Naive B cell (primary cell): ENCODE measurements around the gene CDC34. TPM values are rescaled to one million over a fixed set of nuclear protein-coding genes. Genes with fewer than 3 reads are reported as not detected.

Experiments
- ATAC-seq, 2 donors: fragments of 150-1000 bp; cut with Tn5 transposase; 2 replicates each; pipeline ENCODE4 v1.10.0; 2021; ENCODE audit warnings: low read depth in 2 of 2, mild to moderate bottlenecking in 2 of 2, moderate library complexity in 2 of 2
- DNase-seq: peaks from one replicate; pipeline ENCODE4 v3.0.0; 2022
- H3K27ac Mint-ChIP-seq, 6 donors: one replicate each; pipeline ENCODE4 v1.8.0; 2020 to 2022; ENCODE audit warnings: mild to moderate bottlenecking in 6 of 6, mixed read lengths in 6 of 6, moderate library complexity in 5 of 6, inconsistent platforms in 2 of 6
- H3K27me3 Mint-ChIP-seq, 3 donors: one replicate each; pipeline ENCODE4 v1.8.0; 2021 to 2022; ENCODE audit warnings: mixed read lengths in 3 of 3, mild to moderate bottlenecking in 1 of 3
- H3K36me3 Mint-ChIP-seq, 2 donors: one replicate each; pipeline ENCODE4 v1.8.0; 2020 to 2022; ENCODE audit warnings: mixed read lengths in 2 of 2, inconsistent platforms in 1 of 2, mild to moderate bottlenecking in 1 of 2
- H3K4me1 Mint-ChIP-seq, 3 donors: one replicate each; pipeline ENCODE4 v1.8.0; 2020 to 2022; ENCODE audit warnings: mixed read lengths in 3 of 3, inconsistent platforms in 1 of 3, mild to moderate bottlenecking in 1 of 3, moderate library complexity in 1 of 3
- H3K4me3 Mint-ChIP-seq, 8 donors: one replicate each; pipeline ENCODE4 v1.8.0; 2020 to 2022; ENCODE audit warnings: mild to moderate bottlenecking in 8 of 8, mixed read lengths in 8 of 8, moderate library complexity in 8 of 8, inconsistent platforms in 2 of 8
- H3K9me3 Mint-ChIP-seq, 7 donors: one replicate each; pipeline ENCODE4 v1.8.0; 2020 to 2022; ENCODE audit warnings: mixed read lengths in 7 of 7, mild to moderate bottlenecking in 5 of 7, inconsistent platforms in 2 of 7, moderate library complexity in 1 of 7
- polyA plus RNA-seq, 6 donors: library from polyadenylated mRNA; unstranded; fragments of 300-500 nt; fragmentation: Illumina TruSeq; gene quantifications; one replicate each; pipeline ENCODE4 v1.2.3, GENCODE V29; 2021; ENCODE audit warnings: low read depth in 6 of 6

CDC34 gene, protein sequence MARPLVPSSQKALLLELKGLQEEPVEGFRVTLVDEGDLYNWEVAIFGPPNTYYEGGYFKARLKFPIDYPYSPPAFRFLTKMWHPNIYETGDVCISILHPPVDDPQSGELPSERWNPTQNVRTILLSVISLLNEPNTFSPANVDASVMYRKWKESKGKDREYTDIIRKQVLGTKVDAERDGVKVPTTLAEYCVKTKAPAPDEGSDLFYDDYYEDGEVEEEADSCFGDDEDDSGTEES
- 10 to 100 TPM; 17.7 to 30.6 (median 19.4) TPM for polyA plus RNA-seq

GRCh38 chr19:531753-532560 lies at the start of gene CDC34:
TSS of gene CDC34 (plus strand) at chr19:531760. CDS start at chr19:531932, 172 bp downstream.
- Mint-ChIP-seq H3K27me3 (no peaks in the 10 kb centered on the region), H3K4me1 (peaks cover 8 to 21% (median 11%) of the 10 kb centered on the region in 3 donors), H3K36me3 (no peaks in the 10 kb centered on the region), H3K4me3 (peak within 1 kb of the TSS; percentile 78 to 93 (median 86)), H3K9me3 (no peaks in the 10 kb centered on the region), H3K27ac (peak within 1 kb of the TSS in 5 of 6 donors; percentile 62 to 89 (median 66))
- peak; percentile 25 to 35 for ATAC-seq
- DNase-seq, result no peak

GRCh38 chr19:482186-483041 lies 49.1 kb upstream of the CDC34 start:
- Mint-ChIP-seq H3K36me3 (peaks cover 0 to 18% of the 10 kb centered on the region in 2 donors), H3K4me1 (peaks cover 7 to 19% (median 19%) of the 10 kb centered on the region in 3 donors), H3K4me3 (peak overlapping the region in 1 of 8 donors; percentile 70), H3K9me3 (peaks cover 0 to 19% (median 14%) of the 10 kb centered on the region in 7 donors), H3K27ac (peak overlapping the region in 2 of 6 donors; percentile 34 to 89), H3K27me3 (peaks cover 4 to 33% (median 17%) of the 10 kb centered on the region in 3 donors)
- ATAC-seq (no peak), DNase-seq (no peak)

DNA sequence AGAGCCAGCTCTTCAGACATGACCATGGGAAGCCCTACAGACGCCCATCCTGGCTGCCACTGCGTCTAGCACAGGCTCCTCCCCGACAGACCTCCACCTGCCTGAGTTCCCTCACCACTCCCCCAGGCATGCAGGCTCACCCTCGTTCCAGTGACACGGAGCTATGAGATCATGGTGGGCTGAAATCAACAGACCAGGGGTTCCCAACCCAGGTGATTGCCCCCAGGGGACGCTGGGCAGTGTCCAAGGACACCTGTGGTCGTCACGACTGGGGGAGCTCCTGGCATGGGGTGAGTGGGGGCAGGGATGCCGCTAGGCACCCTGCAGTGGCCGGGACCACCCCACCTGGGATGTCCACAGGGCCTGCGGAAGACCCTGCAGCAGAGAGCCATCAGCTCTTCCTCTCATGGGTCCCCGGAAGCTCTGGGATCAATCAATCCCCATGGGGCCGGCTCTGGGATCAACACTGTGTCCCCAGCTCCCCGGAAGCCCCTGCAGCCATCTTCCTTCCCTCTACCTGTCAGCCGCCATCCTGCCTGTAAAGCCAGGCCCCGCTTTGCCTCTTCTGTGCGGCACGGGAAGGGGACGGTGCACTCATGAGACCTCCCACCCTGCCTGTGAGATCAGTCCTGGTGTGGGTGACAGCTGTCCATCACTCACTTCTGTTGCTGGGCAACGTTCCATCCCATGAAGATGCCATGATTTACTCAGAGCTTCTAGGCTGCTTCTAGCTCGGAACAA lies 48.1 kb upstream of the CDC34 start:
- DNase-seq, result no peak
- H3K27me3 Mint-ChIP-seq, result peaks cover 4 to 29% (median 17%) of the 10 kb centered on the region in 3 donors
- peaks cover 0 to 18% of the 10 kb centered on the region in 2 donors for H3K36me3 Mint-ChIP-seq
- peaks cover 0 to 19% (median 14%) of the 10 kb centered on the region in 7 donors for H3K9me3 Mint-ChIP-seq
- H3K27ac Mint-ChIP-seq, result no peak overlapping the region
- peaks cover 17 to 19% (median 19%) of the 10 kb centered on the region in 3 donors for H3K4me1 Mint-ChIP-seq
- no peak for ATAC-seq
- H3K4me3 Mint-ChIP-seq, result no peak overlapping the region

GRCh38 chr19:484494-484893 lies 47.1 kb upstream of the CDC34 start:
- Mint-ChIP-seq H3K4me1 (peaks cover 18 to 19% (median 19%) of the 10 kb centered on the region in 3 donors), H3K36me3 (peaks cover 0 to 18% of the 10 kb centered on the region in 2 donors), H3K9me3 (peaks cover 0 to 19% (median 14%) of the 10 kb centered on the region in 7 donors), H3K27me3 (peaks cover 4 to 29% (median 17%) of the 10 kb centered on the region in 3 donors), H3K27ac (no peak overlapping the region), H3K4me3 (peak overlapping the region in 1 of 8 donors; percentile 68)
- ATAC-seq (no peak), DNase-seq (no peak)

DNA sequence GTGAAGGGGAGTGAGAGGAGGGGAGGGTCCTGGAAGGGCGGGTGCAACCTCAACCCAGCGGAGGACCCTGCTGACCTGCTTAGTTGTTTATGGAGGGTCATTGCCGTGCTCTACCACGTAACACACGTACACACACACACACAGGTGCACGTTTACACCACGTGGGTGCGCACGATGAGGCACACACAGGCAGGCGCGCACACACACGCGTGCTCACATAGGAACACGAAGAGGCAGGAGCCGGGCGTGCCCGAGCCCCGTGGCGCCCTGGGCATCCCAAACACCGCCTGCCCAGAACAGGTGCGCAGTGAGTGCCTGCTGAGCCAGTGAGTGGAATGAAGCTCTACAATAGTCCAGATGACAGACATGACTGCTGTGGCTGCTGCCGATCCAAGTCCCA lies 46.5 kb upstream of the CDC34 start:
- no peak for ATAC-seq
- H3K4me3 Mint-ChIP-seq, result no peak overlapping the region
- DNase-seq, result no peak
- peaks cover 0 to 13% of the 10 kb centered on the region in 2 donors for H3K36me3 Mint-ChIP-seq
- peaks cover 4 to 29% (median 17%) of the 10 kb centered on the region in 3 donors for H3K27me3 Mint-ChIP-seq
- no peak overlapping the region for H3K27ac Mint-ChIP-seq
- H3K4me1 Mint-ChIP-seq, result peaks cover 14 to 18% (median 15%) of the 10 kb centered on the region in 3 donors
- peaks cover 0 to 16% (median 13%) of the 10 kb centered on the region in 7 donors for H3K9me3 Mint-ChIP-seq

GRCh38 chr19:485583-486236 lies 45.9 kb upstream of the CDC34 start:
- ATAC-seq (no peak), DNase-seq (no peak)
- Mint-ChIP-seq H3K4me1 (peaks cover 8 to 18% (median 9%) of the 10 kb centered on the region in 3 donors), H3K4me3 (peak overlapping the region in 3 of 8 donors; percentile 37 to 85 (median 47)), H3K27me3 (peaks cover 4 to 29% (median 17%) of the 10 kb centered on the region in 3 donors), H3K36me3 (peaks cover 0 to 7% of the 10 kb centered on the region in 2 donors), H3K27ac (no peak overlapping the region), H3K9me3 (peaks cover 0 to 10% (median 7%) of the 10 kb centered on the region in 7 donors)

DNA sequence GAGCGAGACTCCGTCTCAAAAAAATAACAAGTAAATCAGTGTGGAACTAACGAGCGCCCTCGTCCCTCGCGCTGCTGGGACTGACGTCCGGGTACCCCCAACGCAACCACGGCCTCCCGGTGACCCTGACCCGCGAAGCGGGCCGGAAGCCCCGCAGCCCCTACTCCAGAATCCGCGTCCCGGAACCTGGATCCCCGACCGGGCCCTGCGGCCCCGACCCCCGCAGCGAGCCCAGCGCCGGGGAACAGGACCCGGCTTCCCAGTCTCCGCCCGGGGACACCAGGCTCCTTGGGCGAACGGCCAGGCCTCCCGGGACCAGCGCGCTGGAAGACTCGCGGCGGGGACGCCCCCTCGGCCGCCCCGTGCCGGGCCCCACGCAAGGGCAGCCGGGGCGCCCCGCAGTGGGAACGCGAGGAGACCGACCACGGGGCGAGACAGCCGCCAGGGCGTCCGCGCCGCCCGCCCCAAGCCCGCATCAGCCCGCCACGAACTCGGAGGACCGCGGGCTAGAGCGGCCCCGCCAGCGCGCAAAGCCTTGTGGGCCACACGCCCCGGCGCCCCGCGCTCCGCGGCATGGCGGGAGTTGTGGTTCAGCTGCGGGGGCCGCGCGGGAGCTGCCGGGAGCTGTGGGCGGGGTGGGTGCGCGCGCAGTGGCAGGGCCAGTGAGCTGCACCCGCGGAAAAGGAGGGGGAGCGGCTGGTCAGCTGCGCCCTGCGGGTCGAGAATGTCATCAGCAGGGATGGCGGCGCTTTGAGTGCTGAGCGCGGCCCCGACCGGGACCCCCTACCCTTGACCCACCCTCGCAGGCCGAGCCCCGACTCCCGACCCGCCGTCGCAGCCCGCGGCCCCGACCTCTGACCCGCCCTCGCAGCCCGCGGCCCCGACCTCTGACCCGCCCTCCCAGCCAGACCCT lies 42.8 kb upstream of the CDC34 start:
- DNase-seq (peak; percentile 92), ATAC-seq (peak; percentile 95 to 96)
- Mint-ChIP-seq H3K4me1 (peaks cover 4 to 18% (median 6%) of the 10 kb centered on the region in 3 donors), H3K4me3 (peak overlapping the region; percentile 79 to 91 (median 86)), H3K27me3 (peaks cover 4 to 27% (median 17%) of the 10 kb centered on the region in 3 donors), H3K27ac (peak overlapping the region in 4 of 6 donors; percentile 51 to 91 (median 72)), H3K36me3 (no peaks in the 10 kb centered on the region), H3K9me3 (no peaks in the 10 kb centered on the region)

DNA sequence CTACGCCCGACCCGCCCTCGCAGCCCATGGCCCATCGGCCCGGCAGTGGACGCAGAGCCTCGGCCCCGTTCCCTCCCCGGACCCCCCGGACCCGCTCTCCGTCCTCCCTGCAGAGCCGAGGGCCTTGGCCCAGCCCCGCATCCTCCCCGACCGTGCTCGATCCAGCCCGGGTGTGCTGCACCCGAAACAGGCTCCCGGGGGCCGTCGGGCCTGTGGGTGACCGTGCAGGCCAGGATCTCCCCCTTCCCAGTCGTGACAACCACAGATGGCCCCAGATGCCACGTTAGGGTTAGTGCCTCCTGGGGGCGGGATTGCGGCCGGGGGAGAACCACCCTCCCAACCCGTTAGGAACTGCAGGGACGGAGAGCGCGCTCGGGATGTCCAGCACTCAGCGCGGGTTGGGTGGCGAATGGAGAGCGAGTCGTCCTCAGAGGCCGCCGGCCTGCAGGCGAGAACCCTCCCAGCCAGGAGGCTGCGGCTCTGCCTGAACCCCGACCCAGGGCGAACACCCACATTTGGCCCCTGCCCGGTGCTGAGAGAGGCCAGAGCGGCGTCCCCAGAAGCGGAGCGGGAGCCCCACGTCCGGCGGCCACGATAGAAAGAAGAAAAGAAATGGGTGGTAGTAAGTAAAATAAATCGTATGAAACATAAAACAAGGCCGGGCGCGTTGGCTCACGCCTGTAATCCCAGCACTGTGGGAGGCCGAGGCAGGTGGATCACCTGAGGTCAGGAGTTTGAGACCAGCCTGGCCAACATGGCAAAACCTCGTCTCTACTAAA lies 42.0 kb upstream of the CDC34 start:
- peak overlapping the region in 3 of 6 donors; percentile 49 to 82 (median 57) for H3K27ac Mint-ChIP-seq
- H3K4me3 Mint-ChIP-seq, result peak overlapping the region; percentile 72 to 91 (median 80)
- peak in 1 of 2 donors; percentile 3 for ATAC-seq
- H3K9me3 Mint-ChIP-seq, result no peaks in the 10 kb centered on the region
- H3K4me1 Mint-ChIP-seq, result peaks cover 6 to 16% (median 7%) of the 10 kb centered on the region in 3 donors
- H3K36me3 Mint-ChIP-seq, result no peaks in the 10 kb centered on the region
- peaks cover 4 to 18% (median 14%) of the 10 kb centered on the region in 3 donors for H3K27me3 Mint-ChIP-seq
- no peak for DNase-seq

DNA sequence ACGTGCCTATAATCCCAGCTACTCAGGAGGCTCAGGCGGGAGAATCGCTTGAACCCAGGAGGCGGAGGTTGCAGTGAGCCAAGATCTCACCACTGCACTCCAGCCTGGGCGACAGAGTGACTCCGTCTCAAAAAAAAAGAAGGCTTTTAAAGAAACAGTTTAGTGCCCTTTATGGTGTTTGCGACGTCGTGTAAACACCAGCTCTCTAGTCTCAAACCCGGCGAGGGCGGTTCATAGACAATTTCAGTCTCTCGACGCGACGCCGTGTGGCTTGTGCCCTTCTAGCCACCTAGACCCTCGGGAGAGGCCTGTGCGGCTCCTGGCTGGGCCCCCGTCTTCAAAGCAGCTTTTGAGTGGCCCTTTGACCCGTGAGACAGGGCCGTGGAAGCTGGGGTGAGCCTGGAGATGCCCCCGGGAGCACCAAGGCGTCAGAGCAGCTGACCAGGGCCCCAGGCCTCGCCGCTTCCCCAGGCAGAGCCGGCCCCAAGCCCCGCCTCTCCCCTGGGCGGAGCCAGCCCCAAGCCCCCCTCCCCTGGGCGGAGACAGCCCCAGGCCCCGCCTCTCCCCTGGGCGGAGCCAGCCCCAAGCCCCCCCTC lies 40.3 kb upstream of the CDC34 start:
- Mint-ChIP-seq H3K4me3 (peak overlapping the region in 2 of 8 donors; percentile 4 to 37), H3K27ac (no peak overlapping the region), H3K9me3 (no peaks in the 10 kb centered on the region)

GRCh38 chr19:492091-492531 lies 39.4 kb upstream of the CDC34 start:
- peaks cover 0 to 9% (median 6%) of the 10 kb centered on the region in 3 donors for H3K27me3 Mint-ChIP-seq
- H3K4me1 Mint-ChIP-seq, result peaks cover 6 to 16% (median 7%) of the 10 kb centered on the region in 3 donors
- ATAC-seq, result no peak
- H3K4me3 Mint-ChIP-seq, result no peak overlapping the region
- DNase-seq, result no peak
- no peaks in the 10 kb centered on the region for H3K9me3 Mint-ChIP-seq
- H3K36me3 Mint-ChIP-seq, result no peaks in the 10 kb centered on the region
- no peak overlapping the region for H3K27ac Mint-ChIP-seq

More for the DNA sequence above, 40.3 kb upstream of the CDC34 start:
- Mint-ChIP-seq H3K4me1 (peaks cover 6 to 16% (median 7%) of the 10 kb centered on the region in 3 donors), H3K36me3 (no peaks in the 10 kb centered on the region), H3K27me3 (peaks cover 0 to 11% (median 7%) of the 10 kb centered on the region in 3 donors)
- ATAC-seq (no peak), DNase-seq (no peak)
